IMR-90 (cell line): ENCODE results near the gene SLC48A1. TPM values are rescaled to one million over a fixed set of nuclear protein-coding genes. Genes with fewer than 3 reads are reported as not detected.

ENCODE experiments used
- ATAC-seq: fragments of 200-7000 bp; cut with Tn5 transposase; 2 replicates; pipeline ENCODE4 v1.9.1; 2020; ENCODE audit warnings: low read depth, mild to moderate bottlenecking, moderate library complexity
- BruUV-seq: library from RNA; stranded (reverse); fragments of 400-500 nt; replicated peaks from 2 replicates; lab custom pipeline; 2021; lab: Mats Ljungman, UMichigan
- CTCF ChIA-PET: fragments of 300-600 bp; formaldehyde crosslinking; extraction: SDS; loops from one replicate; lab custom pipeline; 2021; ENCODE audit warnings: antibody characterized with exemption; lab: Yijun Ruan, JAX
- POLR2A ChIA-PET: fragments of 300-600 bp; sonication (Branson Sonifier 250); formaldehyde crosslinking; loops from one replicate; lab custom pipeline; 2022; ENCODE audit warnings: antibody characterized with exemption; ENCODE audit not compliant: unreplicated experiment; lab: Charles Lee
- DNase-seq: peaks from one replicate; pipeline ENCODE4 v3.0.0; 2013
- H2AFZ ChIP-seq: replicated peaks from 2 replicates; pipeline ENCODE3; 2013; ENCODE audit warnings: low read length, mild to moderate bottlenecking; ENCODE audit not compliant: poor library complexity
- H2AK5ac ChIP-seq: 2 replicates; pipeline ENCODE4 v1.6.1; 2013; ENCODE audit warnings: low read depth, low read length, inconsistent platforms
- H2AK9ac ChIP-seq: replicated peaks from 2 replicates; pipeline ENCODE3; 2013; ENCODE audit warnings: mild to moderate bottlenecking, low read depth, low read length, moderate library complexity; ENCODE audit not compliant: poor library complexity
- H2BK120ac ChIP-seq: 2 replicates; pipeline ENCODE4 v1.6.1; 2013; ENCODE audit warnings: low read depth, low read length, inconsistent platforms
- H2BK15ac ChIP-seq: 3 replicates; pipeline ENCODE4 v1.6.1; 2013; ENCODE audit warnings: low read depth, low read length, inconsistent platforms
- H2BK20ac ChIP-seq: 2 replicates; pipeline ENCODE4 v1.6.1; 2013; ENCODE audit warnings: low read depth, mild to moderate bottlenecking, inconsistent platforms, low read length, moderate library complexity
- H2BK5ac ChIP-seq: 2 replicates; pipeline ENCODE4 v1.6.1; 2013; ENCODE audit warnings: mild to moderate bottlenecking, low read depth, low read length, inconsistent platforms; ENCODE audit not compliant: poor library complexity, severe bottlenecking
- H3K14ac ChIP-seq: replicated peaks from 2 replicates; pipeline ENCODE4 v1.6.1; 2013; ENCODE audit warnings: low read depth, low read length, inconsistent platforms
- H3K18ac ChIP-seq: 2 replicates; pipeline ENCODE4 v1.6.1; 2013; ENCODE audit warnings: low read depth, low read length, control low read depth
- H3K23ac ChIP-seq: 2 replicates; pipeline ENCODE4 v1.6.1; 2013; ENCODE audit warnings: low read depth, low read length, inconsistent platforms
- H3K27ac ChIP-seq: 2 replicates; pipeline ENCODE4 v1.5.1; 2013; ENCODE audit warnings: mild to moderate bottlenecking, control low read depth, low read length; ENCODE audit not compliant: insufficient read depth
- H3K27me3 ChIP-seq: 2 replicates; pipeline ENCODE4 v1.6.1; 2013; ENCODE audit warnings: low read length; ENCODE audit not compliant: control insufficient read depth, insufficient read depth
- H3K36me3 ChIP-seq: 2 replicates; pipeline ENCODE4 v1.6.1; 2013; ENCODE audit warnings: low read length, mixed read lengths; ENCODE audit not compliant: control insufficient read depth, insufficient read depth
- H3K4ac ChIP-seq: 2 replicates; pipeline ENCODE4 v1.6.1; 2013; ENCODE audit warnings: low read depth, low read length, inconsistent platforms
- H3K4me1 ChIP-seq: 2 replicates; pipeline ENCODE4 v1.6.1; 2013; ENCODE audit warnings: low read length, mixed read lengths; ENCODE audit not compliant: control insufficient read depth, insufficient read depth
- H3K4me2 ChIP-seq: 2 replicates; pipeline ENCODE4 v1.6.1; 2013; ENCODE audit warnings: low read depth, mild to moderate bottlenecking, control low read depth, low read length, moderate library complexity
- H3K4me3 ChIP-seq: 2 replicates; pipeline ENCODE4 v1.5.1; 2013; ENCODE audit warnings: low read depth, mild to moderate bottlenecking, control low read depth, low read length, moderate library complexity; ENCODE audit not compliant: insufficient read depth
- H3K56ac ChIP-seq: 2 replicates; pipeline ENCODE4 v1.6.1; 2013; ENCODE audit warnings: low read length, inconsistent platforms; ENCODE audit not compliant: insufficient read depth; ENCODE audit errors: extremely low read depth
- H3K79me1 ChIP-seq, 2 experiments: 2 replicates each; pipeline ENCODE4 v1.6.1; 2013; ENCODE audit warnings: low read length in 2 of 2, inconsistent platforms in 1 of 2, low read depth in 1 of 2
- H3K9ac ChIP-seq: 2 replicates; pipeline ENCODE4 v1.6.1; 2013; ENCODE audit warnings: low read depth, low read length, control low read depth
- H3K9me1 ChIP-seq: 2 replicates; pipeline ENCODE4 v1.6.1; 2013; ENCODE audit warnings: low read length, inconsistent platforms; ENCODE audit not compliant: insufficient read depth
- H3K9me3 ChIP-seq: 2 replicates; pipeline ENCODE4 v1.6.1; 2013; ENCODE audit warnings: low read length; ENCODE audit not compliant: control insufficient read depth, insufficient read depth
- H4K20me1 ChIP-seq: 2 replicates; pipeline ENCODE4 v1.6.1; 2013; ENCODE audit warnings: low read length, inconsistent platforms; ENCODE audit not compliant: insufficient read depth
- H4K5ac ChIP-seq: 2 replicates; pipeline ENCODE4 v1.6.1; 2013; ENCODE audit warnings: mild to moderate bottlenecking, low read depth, low read length, control low read depth
- H4K8ac ChIP-seq, 2 experiments: 2 replicates each; pipeline ENCODE4 v1.6.1; 2013; ENCODE audit warnings: low read depth in 2 of 2, low read length in 2 of 2, control low read depth in 1 of 2, inconsistent platforms in 1 of 2
- H4K91ac ChIP-seq: 2 replicates; pipeline ENCODE4 v1.6.1; 2013; ENCODE audit warnings: low read depth, low read length, inconsistent platforms; ENCODE audit not compliant: insufficient read depth
- BHLHE40 ChIP-seq: fragments of 150-350 bp; IDR thresholded peaks from 2 replicates; pipeline ENCODE4 v1.6.1; 2016; ENCODE audit warnings: mild to moderate bottlenecking, low read depth, low read length
- CEBPB ChIP-seq: IDR thresholded peaks from 2 replicates; pipeline ENCODE4 v1.6.1; 2012; ENCODE audit warnings: low read depth, low read length, improper control_type of control experiment
- CHD1 ChIP-seq: IDR thresholded peaks from 2 replicates; pipeline ENCODE4 v1.6.1; 2012; ENCODE audit warnings: low read depth, low read length, improper control_type of control experiment
- CTCF ChIP-seq: conservative IDR thresholded peaks from 2 replicates; pipeline ENCODE4 v1.5.1; 2012; ENCODE audit warnings: mild to moderate bottlenecking, low read depth, low read length, improper control_type of control experiment
- FOS ChIP-seq: fragments of 150-350 bp; IDR thresholded peaks from 2 replicates; pipeline ENCODE4 v1.6.1; 2016; ENCODE audit warnings: low read depth, low read length
- MAFK ChIP-seq: IDR thresholded peaks from 2 replicates; pipeline ENCODE4 v1.6.1; 2012; ENCODE audit warnings: low read depth, low read length, improper control_type of control experiment
- MXI1 ChIP-seq: IDR thresholded peaks from 2 replicates; pipeline ENCODE4 v1.6.1; 2012; ENCODE audit warnings: low read depth, mild to moderate bottlenecking, low read length, moderate library complexity, borderline replicate concordance
- POLR2A ChIP-seq: IDR thresholded peaks from 2 replicates; pipeline ENCODE4 v1.6.1; 2012; ENCODE audit warnings: mild to moderate bottlenecking, low read depth, low read length
- WGBS, 2 experiments: methylation state at CpG; one replicate each; pipeline versions ENCODE4 v1.1.5 to v1.1.7; 2013; ENCODE audit warnings: missing lambda C conversion rate in 2 of 2; ENCODE audit not compliant: insufficient read length in 1 of 2; ENCODE audit errors: extremely low coverage in 2 of 2; 5-methylcytosine and 5-hydroxymethylcytosine counted together
- dilution Hi-C: fragments of 300-500 bp; cut with HindIII; formaldehyde crosslinking; loops from one replicate; pipeline ENCODE4 v1.14.3; 2018; ENCODE audit warnings: low sequenced_read_pairs; ENCODE audit not compliant: unreplicated experiment
- in situ Hi-C: fragments of 300-500 bp; cut with MboI; formaldehyde crosslinking; loops from 3 replicates; pipeline ENCODE4 v1.14.3; 2019; ENCODE audit warnings: low sequenced_read_pairs, inconsistent platforms, mixed read lengths
- intact Hi-C: fragments of 100-400 bp; cut with micrococcal nuclease; formaldehyde crosslinking; loops from 2 replicates; pipeline ENCODE4 v1.10.0; 2022
- polyA plus RNA-seq, 3 experiments: library from polyadenylated mRNA; depleted of rRNA; stranded (reverse); fragments of >200 nt; gene quantifications; 2 replicates each; pipeline ENCODE4 v1.2.3, GENCODE V29; 2012; ENCODE audit warnings: low replicate concordance in 1 of 3
- total RNA-seq: library from RNA; depleted of rRNA; stranded (reverse); fragments of >200 nt; gene quantifications from 2 replicates; pipeline ENCODE4 v1.2.3, GENCODE V29; 2012

Gene SLC48A1
- total and polyA plus RNA-seq, 2 of the 4 experiments (the other 2 are of a cell fraction), result 4.8 to 5.9 TPM

GRCh38 chr12:47762850-47763465, 10.1 kb upstream of the SLC48A1 start:
- H2BK5ac ChIP-seq, result no peak overlapping the region
- H3K14ac ChIP-seq, result no peak overlapping the region
- no peak overlapping the region for H3K56ac ChIP-seq
- H4K20me1 ChIP-seq, result no peaks in the 10 kb centered on the region
- no peak overlapping the region for H3K4me3 ChIP-seq
- H3K23ac ChIP-seq, result no peak overlapping the region
- no peak overlapping the region for H3K4me2 ChIP-seq
- H3K79me1 ChIP-seq, result no peaks in the 10 kb centered on the region
- no peak overlapping the region for H2BK20ac ChIP-seq
- H3K9me3 ChIP-seq, result no peaks in the 10 kb centered on the region
- H3K27me3 ChIP-seq, result no peaks in the 10 kb centered on the region
- DNase-seq, result no peak
- no peak overlapping the region; the same call in 1 of the 2 replicates for H4K91ac ChIP-seq
- intact Hi-C loops, result no loop called here
- CTCF ChIA-PET, result interaction anchor here (1.1 to 1.3 kb wide), 2 partner anchors 21 to 48 kb away, joined by 4 to 5 read pairs; no protein-coding TSS in a partner anchor
- 0 out of 2 replicates have a peak overlapping the region, but pooled peaks have one; percentile 24 for H3K4ac ChIP-seq
- no peak overlapping the region for H3K18ac ChIP-seq
- H3K36me3 ChIP-seq, result no peaks in the 10 kb centered on the region
- no peak for ATAC-seq
- peaks cover 12% of the 10 kb centered on the region for H3K4me1 ChIP-seq
- POLR2A ChIA-PET, result no interaction called here
- dilution Hi-C loops, result no loop called here
- in situ Hi-C loops, result no loop called here
- peak overlapping the region; percentile 51; the same call in 1 of the 2 replicates for H2AK5ac ChIP-seq
- no TSS peak for BruUV-seq
- no peak overlapping the region for H2AFZ ChIP-seq
- no peak overlapping the region for H4K5ac ChIP-seq
- H4K8ac ChIP-seq, result no peak overlapping the region; a peak in 1 of 4 replicates
- H2BK15ac ChIP-seq, result no peak overlapping the region
- TF ChIP-seq MAFK (no peak), POLR2A (no peak), CHD1 (no peak), BHLHE40 (no peak), CEBPB (no peak), MXI1 (no peak), FOS (no peak), CTCF (no peak)
- H3K27ac ChIP-seq, result no peak overlapping the region
- no CpG with 5 or more reads among the region's 3 CpGs for WGBS, 2 experiments
- no peak overlapping the region for H3K9ac ChIP-seq
- H3K9me1 ChIP-seq, result no peaks in the 10 kb centered on the region
- H2BK120ac ChIP-seq, result no peak overlapping the region
- peak overlapping the region; percentile 75 for H2AK9ac ChIP-seq
